RPMI7951 (cell line): Measurements from ENCODE around the gene ANKRD30A. TPM values are rescaled to one million over a fixed set of nuclear protein-coding genes. Genes with fewer than 3 reads are reported as not detected.
"Not testable (repeated sequence)": the region's sequence is repeated elsewhere in the genome, so short reads cannot be mapped to it uniquely, and the experiment has no call there.

ENCODE experiments used
- DNase-seq: peaks from one replicate; pipeline ENCODE4 v3.0.0-alpha.2; 2012; ENCODE audit warnings: low read depth
- total RNA-seq: library from RNA; depleted of rRNA; stranded (reverse); fragments of >200 nt; shearing (Covaris generic); gene quantifications from 2 replicates; pipeline ENCODE4 v1.2.3, GENCODE V29; 2014

The ANKRD30A gene
- total RNA-seq, 1 experiment from 2014 or later: not detected

GRCh38 chr10:37268266-37268665 is 142.9 kb downstream of the ANKRD30A start:
- no peak for DNase-seq

GRCh38 chr10:37269554-37270256 is 144.3 kb downstream of the ANKRD30A start:
- no peak for DNase-seq

- no peak for DNase-seq
Observed at GRCh38 chr10:37275216-37275777, 149.9 kb downstream of the ANKRD30A start.

- no peak for DNase-seq
Observed at GRCh38 chr10:37285063-37285462, 159.7 kb downstream of the ANKRD30A start.

- DNase-seq: peak; percentile 17
Observed at GRCh38 chr10:37289833-37290464, 164.6 kb downstream of the ANKRD30A start.

- no peak for DNase-seq
Observed at GRCh38 chr10:37301271-37301670, 175.9 kb downstream of the ANKRD30A start.

- no peak for DNase-seq
Observed at GRCh38 chr10:37304036-37304435, 178.6 kb downstream of the ANKRD30A start.

GRCh38 chr10:37314350-37314749 is 189.0 kb downstream of the ANKRD30A start:
- no peak for DNase-seq

GRCh38 chr10:37314862-37315261 is 189.5 kb downstream of the ANKRD30A start:
- DNase-seq: no peak

- no peak for DNase-seq
Observed at GRCh38 chr10:37344413-37344812, 219.0 kb downstream of the ANKRD30A start.

- peak; percentile 69 for DNase-seq
Observed at GRCh38 chr10:37379991-37380390, 254.6 kb downstream of the ANKRD30A start.

GRCh38 chr10:37381271-37381670 is 255.9 kb downstream of the ANKRD30A start:
- DNase-seq: no peak

GRCh38 chr10:37384923-37385322 is 259.5 kb downstream of the ANKRD30A start:
- DNase-seq: no peak

GRCh38 chr10:37390926-37391325 is 265.5 kb downstream of the ANKRD30A start:
- DNase-seq: no peak

- not testable (repeated sequence) for DNase-seq
Observed at GRCh38 chr10:37400774-37401173, 275.4 kb downstream of the ANKRD30A start.

GRCh38 chr10:37401225-37401624 is 275.8 kb downstream of the ANKRD30A start:
- DNase-seq: no peak

GRCh38 chr10:37403776-37404175 is 278.4 kb downstream of the ANKRD30A start:
- no peak for DNase-seq
